Measurements from ENCODE around the gene SLC1A1.

Gene SLC1A1

GRCh38 chr9:4489919-4490704, at the start of gene SLC1A1:
Gene SLC1A1, plus strand, starts transcription at chr9:4490468. Its CDS starts 212 bp downstream, at chr9:4490680.
- FAIRE-seq = no peak

GRCh38 chr9:4442806-4443205, 47.5 kb upstream of the SLC1A1 start:
- FAIRE-seq = no peak

GRCh38 chr9:4443439-4443838, 46.8 kb upstream of the SLC1A1 start:
- no peak for FAIRE-seq

GRCh38 chr9:4461437-4461836, 28.8 kb upstream of the SLC1A1 start:
- FAIRE-seq = no peak

GRCh38 chr9:4463824-4464223, 26.4 kb upstream of the SLC1A1 start:
- no peak for FAIRE-seq

GRCh38 chr9:4464911-4465513, 25.3 kb upstream of the SLC1A1 start:
- no peak for FAIRE-seq

GRCh38 chr9:4465910-4466309, 24.4 kb upstream of the SLC1A1 start:
- FAIRE-seq = no peak

- FAIRE-seq = no peak
Observed at GRCh38 chr9:4475301-4475700, 15.0 kb upstream of the SLC1A1 start.

GRCh38 chr9:4486176-4486575, 4.1 kb upstream of the SLC1A1 start:
- no peak for FAIRE-seq

GRCh38 chr9:4489562-4489918, 728 bp upstream of the SLC1A1 start:
- no peak for FAIRE-seq

GRCh38 chr9:4490705-4491625, 697 bp downstream of the SLC1A1 start:
- no peak for FAIRE-seq

- no peak for FAIRE-seq
Observed at GRCh38 chr9:4491626-4491975, 1.3 kb downstream of the SLC1A1 start.

- FAIRE-seq = no peak
Observed at GRCh38 chr9:4494332-4494731, 4.1 kb downstream of the SLC1A1 start.

- FAIRE-seq = no peak
Observed at GRCh38 chr9:4494806-4495205, 4.5 kb downstream of the SLC1A1 start.

GRCh38 chr9:4495537-4495936, 5.3 kb downstream of the SLC1A1 start:
- no peak for FAIRE-seq

- FAIRE-seq = no peak
Observed at GRCh38 chr9:4496497-4496896, 6.2 kb downstream of the SLC1A1 start.

GRCh38 chr9:4497395-4497794, 7.1 kb downstream of the SLC1A1 start:
- peak; percentile 5 for FAIRE-seq

GRCh38 chr9:4497855-4498254, 7.6 kb downstream of the SLC1A1 start:
- no peak for FAIRE-seq

GRCh38 chr9:4499917-4500316, 9.6 kb downstream of the SLC1A1 start:
- FAIRE-seq = no peak

GRCh38 chr9:4501147-4501507, 10.9 kb downstream of the SLC1A1 start:
- no peak for FAIRE-seq

GRCh38 chr9:4502444-4502843, 12.2 kb downstream of the SLC1A1 start:
- FAIRE-seq = no peak

GRCh38 chr9:4503103-4503502, 12.8 kb downstream of the SLC1A1 start:
- FAIRE-seq = no peak

- FAIRE-seq = no peak
Observed at GRCh38 chr9:4504250-4504649, 14.0 kb downstream of the SLC1A1 start.

- no peak for FAIRE-seq
Observed at GRCh38 chr9:4506490-4506889, 16.2 kb downstream of the SLC1A1 start.

Measured in colon (tissue), 2 donors.